ENCODE measurements around the gene GTF2H2C_2.
"Not testable (repeated sequence)": the region's sequence is repeated elsewhere in the genome, so short reads cannot be mapped to it uniquely, and the experiment has no call there.

GTF2H2C_2 gene

GRCh38 chr5:70457093-70457492 is 41.9 kb downstream of the GTF2H2C_2 start:
- POLR2A ChIA-PET (ENCODE audit: unreplicated experiment); H2AK5ac ChIP-seq (ENCODE audit: low read depth, low read length); H3K27me3 ChIP-seq (ENCODE audit: control insufficient read depth, insufficient read depth, low read length); H3K9me3 ChIP-seq (ENCODE audit: control insufficient read depth, insufficient read depth, low read length); BruUV-seq (replicated peaks); ATAC-seq (ENCODE audit: low read depth); H2BK120ac ChIP-seq (ENCODE audit: low read depth, low read length); H2AFZ ChIP-seq (replicated peaks; ENCODE audit: low read length, poor library complexity); H4K8ac ChIP-seq (ENCODE audit: low read depth in 2 of 2, low read length in 2 of 2); in situ Hi-C loops (cut with MboI; ENCODE audit: low sequenced_read_pairs); H2BK20ac ChIP-seq (ENCODE audit: low read depth, low read length); H3K14ac ChIP-seq (replicated peaks; ENCODE audit: low read depth, low read length); H3K4ac ChIP-seq (ENCODE audit: low read depth, low read length); H3K4me3 ChIP-seq (ENCODE audit: insufficient read depth, low read depth, low read length); H2BK5ac ChIP-seq (ENCODE audit: low read depth, low read length, poor library complexity, severe bottlenecking); H3K27ac ChIP-seq (ENCODE audit: insufficient read depth, low read length); intact Hi-C loops (cut with micrococcal nuclease); H3K56ac ChIP-seq (ENCODE audit: extremely low read depth, insufficient read depth, low read length); H3K9ac ChIP-seq (ENCODE audit: low read depth, low read length); H3K9me1 ChIP-seq (ENCODE audit: insufficient read depth, low read length); H4K5ac ChIP-seq (ENCODE audit: low read depth, low read length); H4K91ac ChIP-seq (ENCODE audit: insufficient read depth, low read depth, low read length); H3K4me2 ChIP-seq (ENCODE audit: low read depth, low read length); H4K20me1 ChIP-seq (ENCODE audit: insufficient read depth, low read length); H3K79me1 ChIP-seq (ENCODE audit: low read depth in 1 of 2, low read length in 2 of 2); CTCF ChIA-PET; H3K23ac ChIP-seq (ENCODE audit: low read depth, low read length); H2BK15ac ChIP-seq (ENCODE audit: low read depth, low read length); dilution Hi-C loops (cut with HindIII; ENCODE audit: low sequenced_read_pairs, unreplicated experiment); H3K36me3 ChIP-seq (ENCODE audit: control insufficient read depth, insufficient read depth, low read length); H3K18ac ChIP-seq (ENCODE audit: low read depth, low read length); DNase-seq; H3K4me1 ChIP-seq (ENCODE audit: control insufficient read depth, insufficient read depth, low read length); H2AK9ac ChIP-seq (replicated peaks; ENCODE audit: low read depth, low read length, poor library complexity): not testable (repeated sequence)
- no CpG with 5 or more reads among the region's 6 CpGs for WGBS, 2 experiments (ENCODE audit: extremely low coverage in 2 of 2, insufficient read length in 1 of 2)

GRCh38 chr5:70459188-70459587 is 44.0 kb downstream of the GTF2H2C_2 start:
- H3K9me3 ChIP-seq (ENCODE audit: control insufficient read depth, insufficient read depth, low read length); H3K14ac ChIP-seq (replicated peaks; ENCODE audit: low read depth, low read length); H2AK5ac ChIP-seq (ENCODE audit: low read depth, low read length); dilution Hi-C loops (cut with HindIII; ENCODE audit: low sequenced_read_pairs, unreplicated experiment); H3K79me1 ChIP-seq (ENCODE audit: low read depth in 1 of 2, low read length in 2 of 2); H3K23ac ChIP-seq (ENCODE audit: low read depth, low read length); H2BK20ac ChIP-seq (ENCODE audit: low read depth, low read length); H3K36me3 ChIP-seq (ENCODE audit: control insufficient read depth, insufficient read depth, low read length); H3K18ac ChIP-seq (ENCODE audit: low read depth, low read length); H4K91ac ChIP-seq (ENCODE audit: insufficient read depth, low read depth, low read length); H2BK120ac ChIP-seq (ENCODE audit: low read depth, low read length); H3K27ac ChIP-seq (ENCODE audit: insufficient read depth, low read length); POLR2A ChIA-PET (ENCODE audit: unreplicated experiment); CTCF ChIA-PET; H3K27me3 ChIP-seq (ENCODE audit: control insufficient read depth, insufficient read depth, low read length); H4K8ac ChIP-seq (ENCODE audit: low read depth in 2 of 2, low read length in 2 of 2); H3K9ac ChIP-seq (ENCODE audit: low read depth, low read length); H3K56ac ChIP-seq (ENCODE audit: extremely low read depth, insufficient read depth, low read length); H4K5ac ChIP-seq (ENCODE audit: low read depth, low read length); H2AK9ac ChIP-seq (replicated peaks; ENCODE audit: low read depth, low read length, poor library complexity); H3K4me2 ChIP-seq (ENCODE audit: low read depth, low read length); intact Hi-C loops (cut with micrococcal nuclease); in situ Hi-C loops (cut with MboI; ENCODE audit: low sequenced_read_pairs); H3K9me1 ChIP-seq (ENCODE audit: insufficient read depth, low read length); H3K4me1 ChIP-seq (ENCODE audit: control insufficient read depth, insufficient read depth, low read length); ATAC-seq (ENCODE audit: low read depth); H2AFZ ChIP-seq (replicated peaks; ENCODE audit: low read length, poor library complexity); H3K4me3 ChIP-seq (ENCODE audit: insufficient read depth, low read depth, low read length); DNase-seq; BruUV-seq (replicated peaks); H3K4ac ChIP-seq (ENCODE audit: low read depth, low read length); H2BK5ac ChIP-seq (ENCODE audit: low read depth, low read length, poor library complexity, severe bottlenecking); H4K20me1 ChIP-seq (ENCODE audit: insufficient read depth, low read length); H2BK15ac ChIP-seq (ENCODE audit: low read depth, low read length): not testable (repeated sequence)
- no CpG with 5 or more reads among the region's 13 CpGs for WGBS, 2 experiments (ENCODE audit: extremely low coverage in 2 of 2, insufficient read length in 1 of 2)
